HG03095 (cell line): ENCODE results near the gene SPIC.

Experiments
- ATAC-seq: cut with Tn5 transposase; IDR thresholded peaks from one replicate; pipeline ENCODE4 v1.9.1; 2021; ENCODE audit warnings: moderate library complexity; ENCODE audit not compliant: unreplicated experiment

The SPIC gene

DNA sequence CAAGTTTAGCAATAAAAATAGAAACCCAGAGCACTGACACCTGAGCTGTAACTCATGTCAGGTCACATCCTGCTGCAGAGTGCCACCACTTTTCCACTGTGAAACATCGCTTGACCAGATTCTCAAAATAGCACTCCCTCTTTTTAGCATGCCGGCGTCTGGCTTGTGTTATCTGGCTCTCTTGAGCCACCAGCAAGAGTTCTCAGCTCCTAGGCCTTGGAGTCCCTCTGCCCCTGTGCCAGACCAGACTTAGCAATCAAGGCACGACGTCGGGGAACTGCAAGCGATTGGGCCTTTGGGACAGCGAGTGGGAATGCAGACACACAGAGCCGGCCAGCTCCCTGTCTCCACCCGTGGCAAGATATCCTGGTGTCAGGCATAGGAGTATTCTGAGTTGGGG, 52.5 kb downstream of the SPIC start:
- ATAC-seq: no peak

DNA sequence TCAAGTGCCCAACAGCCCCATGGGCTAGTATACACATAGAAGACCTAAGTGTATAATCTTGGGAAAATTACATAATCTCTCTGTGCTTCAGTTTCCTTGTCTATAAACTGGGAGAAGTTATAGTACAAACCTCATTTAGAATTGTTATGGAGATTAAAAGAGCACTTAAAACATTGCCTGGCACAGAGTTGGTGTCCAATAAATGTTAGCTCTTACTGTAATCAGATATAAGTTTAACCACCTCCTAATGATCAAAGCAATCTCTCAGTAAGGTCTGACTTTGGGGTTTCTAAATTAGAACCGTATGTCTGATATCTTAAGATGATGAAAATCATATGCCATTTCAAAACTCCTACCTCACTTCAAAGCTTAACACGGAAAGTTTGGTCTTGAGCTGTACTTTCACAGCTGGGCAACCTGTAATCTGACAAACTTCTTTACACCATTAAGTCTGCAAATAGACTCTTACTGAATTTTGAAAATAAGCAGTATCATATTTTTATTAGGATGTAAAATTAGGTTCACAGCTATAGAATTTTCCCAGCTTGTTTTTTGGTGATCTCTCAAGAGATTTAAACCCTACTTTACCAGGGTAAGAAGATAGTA, 61.0 kb downstream of the SPIC start:
- ATAC-seq: no peak
